Neuronal stem cell (in vitro differentiated cells): ENCODE data around the gene PDCD4.

Source experiments
- DNase-seq: peaks from one replicate; pipeline ENCODE4 v3.0.0-alpha.2; 2013; ENCODE audit warnings: low spot score
- H2AFZ ChIP-seq: one replicate; pipeline ENCODE4 v1.6.1; 2013; ENCODE audit warnings: mild to moderate bottlenecking, low read length, inconsistent platforms
- H2AK5ac ChIP-seq: 2 replicates; pipeline ENCODE4 v1.6.1; 2013; ENCODE audit warnings: low read depth, mild to moderate bottlenecking, inconsistent platforms, low read length, moderate library complexity, mixed read lengths
- H2BK120ac ChIP-seq: 2 replicates; pipeline ENCODE4 v1.6.1; 2013; ENCODE audit warnings: low read depth, mild to moderate bottlenecking, inconsistent platforms, low read length, moderate library complexity, mixed read lengths
- H2BK12ac ChIP-seq: one replicate; pipeline ENCODE4 v1.6.1; 2013; ENCODE audit warnings: low read length, inconsistent platforms
- H2BK15ac ChIP-seq: 2 replicates; pipeline ENCODE4 v1.6.1; 2013; ENCODE audit warnings: mild to moderate bottlenecking, low read length, inconsistent platforms, mixed read lengths
- H2BK5ac ChIP-seq: one replicate; pipeline ENCODE4 v1.6.1; 2013; ENCODE audit warnings: inconsistent platforms, mild to moderate bottlenecking, low read length, moderate library complexity
- H3K14ac ChIP-seq: one replicate; pipeline ENCODE4 v1.6.1; 2013; ENCODE audit warnings: low read length, inconsistent platforms
- H3K18ac ChIP-seq: 2 replicates; pipeline ENCODE4 v1.6.1; 2013; ENCODE audit warnings: low read length, inconsistent platforms
- H3K23ac ChIP-seq: 2 replicates; pipeline ENCODE4 v1.6.1; 2013; ENCODE audit warnings: low read depth, mild to moderate bottlenecking, mixed read lengths, low read length, inconsistent platforms; ENCODE audit not compliant: poor library complexity
- H3K27ac ChIP-seq: replicated peaks from 3 replicates; pipeline ENCODE4 v1.5.1; 2013; ENCODE audit warnings: low read length, inconsistent platforms
- H3K27me3 ChIP-seq, 3 experiments: 2 replicates each; pipeline ENCODE4 v1.6.1; 2013; ENCODE audit warnings: low read length in 3 of 3, mild to moderate bottlenecking in 2 of 3, inconsistent platforms in 1 of 3, low read depth in 1 of 3, mixed read lengths in 1 of 3, moderate library complexity in 1 of 3; ENCODE audit not compliant: control insufficient read depth in 3 of 3, insufficient read depth in 3 of 3
- H3K36me3 ChIP-seq, 2 donors: replicated peaks in 1 of 2; 2 replicates each; pipeline ENCODE4 v1.6.1; 2013; ENCODE audit warnings: low read length in 2 of 2; ENCODE audit not compliant: control insufficient read depth in 2 of 2, insufficient read depth in 2 of 2
- H3K4ac ChIP-seq: 2 replicates; pipeline ENCODE4 v1.6.1; 2013; ENCODE audit warnings: inconsistent platforms, mild to moderate bottlenecking, low read length, moderate library complexity
- H3K4me1 ChIP-seq, 2 donors: 1 replicate in 1 of 2; 2 replicates in 1 of 2; pipeline ENCODE4 v1.6.1; 2013; ENCODE audit warnings: low read length in 2 of 2, low read depth in 1 of 2; ENCODE audit not compliant: control insufficient read depth in 2 of 2, insufficient read depth in 1 of 2
- H3K4me2 ChIP-seq: one replicate; pipeline ENCODE4 v1.6.1; 2013; ENCODE audit warnings: mild to moderate bottlenecking, low read length, inconsistent platforms; ENCODE audit not compliant: insufficient read depth, poor library complexity, severe bottlenecking
- H3K4me3 ChIP-seq, 2 donors: 2 replicates each; pipeline ENCODE4 v1.5.1; 2013; ENCODE audit warnings: low read length in 2 of 2, mild to moderate bottlenecking in 2 of 2, inconsistent platforms in 1 of 2, moderate library complexity in 1 of 2
- H3K79me1 ChIP-seq: one replicate; pipeline ENCODE4 v1.6.1; 2013; ENCODE audit warnings: low read depth, mild to moderate bottlenecking, inconsistent platforms, low read length, moderate library complexity
- H3K9ac ChIP-seq: one replicate; pipeline ENCODE4 v1.6.1; 2013; ENCODE audit warnings: mild to moderate bottlenecking, low read depth, low read length, inconsistent platforms; ENCODE audit not compliant: poor library complexity
- H3K9me3 ChIP-seq, 2 donors: replicated peaks in 1 of 2; 2 replicates each; pipeline versions ENCODE3 to v1.6.1; 2013; ENCODE audit warnings: low read length in 2 of 2, mild to moderate bottlenecking in 2 of 2, inconsistent platforms in 1 of 2, low read depth in 1 of 2, mixed read lengths in 1 of 2, moderate library complexity in 1 of 2; ENCODE audit not compliant: control insufficient read depth in 2 of 2, insufficient read depth in 1 of 2
- H4K8ac ChIP-seq: one replicate; pipeline ENCODE4 v1.6.1; 2013; ENCODE audit warnings: low read depth, mild to moderate bottlenecking, inconsistent platforms, low read length, moderate library complexity
- H4K91ac ChIP-seq: one replicate; pipeline ENCODE4 v1.6.1; 2013; ENCODE audit warnings: low read length, low read depth, mild to moderate bottlenecking, inconsistent platforms; ENCODE audit not compliant: poor library complexity
- WGBS, 2 donors: extraction: QIAGEN DNeasy Blood & Tissue Kit; methylation state at CpG; one replicate each; pipeline ENCODE4 v1.1.7; 2013; ENCODE audit warnings: missing lambda C conversion rate in 2 of 2, mixed read lengths in 1 of 2; ENCODE audit not compliant: insufficient read length in 2 of 2, insufficient replicate concordance in 1 of 2; ENCODE audit errors: extremely low coverage in 2 of 2; 5-methylcytosine and 5-hydroxymethylcytosine counted together

PDCD4 gene

GRCh38 chr10:110851020-110851612 lies 20.6 kb upstream of the PDCD4 start:
- WGBS, 2 donors: no CpG with 5 or more reads among the region's 8 CpGs
- DNase-seq: no peak
- no peak overlapping the region for H4K91ac ChIP-seq
- no peak overlapping the region for H2AK5ac ChIP-seq
- no peak overlapping the region for H3K4me2 ChIP-seq
- H3K4ac ChIP-seq: no peak overlapping the region
- peaks cover 0 to 5% of the 10 kb centered on the region in 2 donors for H3K4me1 ChIP-seq
- no peak overlapping the region for H2BK15ac ChIP-seq
- H4K8ac ChIP-seq: no peak overlapping the region
- no peaks in the 10 kb centered on the region for H3K36me3 ChIP-seq
- H3K27ac ChIP-seq: no peak overlapping the region
- H2AFZ ChIP-seq: peak overlapping the region; percentile 80
- no peak overlapping the region for H2BK12ac ChIP-seq
- H3K27me3 ChIP-seq: no peaks in the 10 kb centered on the region
- no peak overlapping the region for H2BK5ac ChIP-seq
- H3K9ac ChIP-seq: no peak overlapping the region
- no peak overlapping the region for H2BK120ac ChIP-seq
- H3K4me3 ChIP-seq: no peak overlapping the region
- no peak overlapping the region for H3K23ac ChIP-seq
- H3K9me3 ChIP-seq: peaks cover 0 to 2% of the 10 kb centered on the region in 2 donors
- peak overlapping the region; percentile 20 for H3K18ac ChIP-seq
- H3K14ac ChIP-seq: no peak overlapping the region
- H3K79me1 ChIP-seq: no peaks in the 10 kb centered on the region

- no peak overlapping the region for H2AFZ ChIP-seq
- H3K9me3 ChIP-seq: peaks cover 0 to 5% of the 10 kb centered on the region in 2 donors
- peak overlapping the region; percentile 12 for H2AK5ac ChIP-seq
- no peak overlapping the region for H3K9ac ChIP-seq
- no peak overlapping the region for H3K18ac ChIP-seq
- no peak overlapping the region for H4K8ac ChIP-seq
- H3K4ac ChIP-seq: no peak overlapping the region
- H2BK12ac ChIP-seq: no peak overlapping the region
- no peak overlapping the region for H3K4me3 ChIP-seq
- no peak overlapping the region for H3K27ac ChIP-seq
- no peak overlapping the region for H2BK120ac ChIP-seq
- peaks cover 0 to under 1% of the 10 kb centered on the region in 2 donors for H3K4me1 ChIP-seq
- H2BK15ac ChIP-seq: no peak overlapping the region
- H3K14ac ChIP-seq: no peak overlapping the region
- H3K27me3 ChIP-seq: no peaks in the 10 kb centered on the region
- no peaks in the 10 kb centered on the region for H3K79me1 ChIP-seq
- no peaks in the 10 kb centered on the region for H3K36me3 ChIP-seq
- H3K4me2 ChIP-seq: no peak overlapping the region
- no peak overlapping the region for H2BK5ac ChIP-seq
- no CpG with 5 or more reads among the region's 7 CpGs for WGBS, 2 donors
- H4K91ac ChIP-seq: no peak overlapping the region
- H3K23ac ChIP-seq: no peak overlapping the region
- no peak for DNase-seq
Observed at GRCh38 chr10:110852255-110852896, 19.4 kb upstream of the PDCD4 start.

- Histone ChIP-seq H2BK15ac (no peak overlapping the region), H2AK5ac (peak overlapping the region; percentile 23), H3K23ac (no peak overlapping the region), H4K91ac (no peak overlapping the region), H3K27ac (no peak overlapping the region), H3K4me2 (no peak overlapping the region), H3K9ac (no peak overlapping the region), H3K27me3 (no peaks in the 10 kb centered on the region), H2BK120ac (no peak overlapping the region), H3K36me3 (no peaks in the 10 kb centered on the region), H3K79me1 (no peaks in the 10 kb centered on the region), H2BK12ac (no peak overlapping the region), H3K4me1 (peaks cover 4 to 5% of the 10 kb centered on the region in 2 donors), H2AFZ (no peak overlapping the region), H3K18ac (no peak overlapping the region), H3K4me3 (no peak overlapping the region), H4K8ac (no peak overlapping the region), H3K14ac (no peak overlapping the region), H2BK5ac (no peak overlapping the region), H3K9me3 (peaks cover 0 to 5% of the 10 kb centered on the region in 2 donors), H3K4ac (no peak overlapping the region)
- no CpG with 5 or more reads among the region's 4 CpGs for whole genome bisulfite sequencing, 2 donors
- no peak for DNase-seq
Observed at GRCh38 chr10:110852947-110853346, 18.8 kb upstream of the PDCD4 start.

DNA sequence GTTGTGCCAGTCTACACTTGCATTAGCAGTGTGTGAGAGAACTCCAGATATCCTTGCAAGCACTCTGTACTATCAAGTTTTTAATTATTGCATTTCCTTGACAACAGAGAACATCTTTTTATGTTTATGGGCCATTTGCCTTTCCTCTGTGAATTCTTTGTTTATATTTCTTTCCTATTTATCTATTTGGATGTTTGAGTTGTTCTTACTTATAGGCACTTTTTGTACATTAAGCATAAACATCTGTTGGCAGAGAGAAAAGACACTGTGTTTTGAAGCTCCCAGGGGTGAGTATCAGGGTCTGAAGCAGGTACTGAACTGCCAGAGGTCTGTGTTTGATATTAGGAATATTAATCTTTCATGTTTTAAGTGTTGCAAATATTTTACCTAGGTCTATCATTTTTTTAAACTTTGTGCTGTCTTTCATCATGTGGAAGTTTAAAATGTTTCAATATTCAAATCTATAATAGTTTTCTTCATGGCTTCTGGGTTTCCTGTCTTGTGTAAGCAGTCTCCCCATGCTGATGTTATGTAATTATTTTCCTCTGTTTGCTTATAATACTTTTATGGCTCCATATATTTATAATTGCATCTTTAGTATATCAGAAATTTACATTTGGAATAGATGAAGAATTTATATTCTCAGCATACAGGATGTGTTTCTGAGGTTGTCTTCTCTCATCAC lies 17.7 kb upstream of the PDCD4 start:
- Histone ChIP-seq H3K4ac (no peak overlapping the region), H2BK15ac (no peak overlapping the region), H4K91ac (no peak overlapping the region), H3K18ac (no peak overlapping the region), H3K4me1 (peaks cover 4 to 9% of the 10 kb centered on the region in 2 donors), H2AFZ (no peak overlapping the region), H2BK12ac (no peak overlapping the region), H3K27me3 (no peaks in the 10 kb centered on the region), H3K4me2 (no peak overlapping the region), H3K9me3 (peaks cover 0 to 5% of the 10 kb centered on the region in 2 donors), H3K79me1 (no peaks in the 10 kb centered on the region), H3K23ac (no peak overlapping the region), H2BK5ac (no peak overlapping the region), H3K4me3 (no peak overlapping the region), H2AK5ac (no peak overlapping the region), H3K27ac (no peak overlapping the region), H2BK120ac (no peak overlapping the region), H4K8ac (no peak overlapping the region), H3K14ac (no peak overlapping the region), H3K9ac (no peak overlapping the region), H3K36me3 (no peaks in the 10 kb centered on the region)
- no peak for DNase-seq
